ENCODE data around the gene CCDC83. TPM values are rescaled to one million over a fixed set of nuclear protein-coding genes. Genes with fewer than 3 reads are reported as not detected.

Gene CCDC83
- total RNA-seq, 6 experiments from 2014 or later = not detected

DNA sequence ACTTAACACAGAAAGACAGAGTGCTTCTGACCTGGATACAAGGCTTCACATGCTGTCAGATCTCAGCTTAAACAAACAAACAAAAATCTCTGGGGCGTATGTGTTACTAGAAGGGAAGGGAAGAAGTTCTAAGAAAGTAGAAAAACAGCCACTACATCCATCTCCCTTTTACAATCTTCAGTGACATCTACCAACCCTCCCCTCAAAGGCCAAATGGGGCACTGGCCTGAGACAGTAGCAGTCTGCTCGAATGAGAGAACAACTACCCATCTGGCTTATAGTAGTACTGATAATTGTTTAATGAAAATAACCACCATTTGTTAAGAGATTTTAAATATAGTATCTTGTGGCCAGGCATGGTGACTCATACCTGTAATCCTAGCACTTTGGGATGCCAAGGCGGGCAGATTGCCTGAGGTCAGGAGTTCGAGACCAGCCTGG is 29.4 kb downstream of the CCDC83 start:
- Mint-ChIP-seq H3K4me1 (ENCODE audit: low read depth) (peaks cover 39% of the 10 kb centered on the region), H3K9me3 (no peaks in the 10 kb centered on the region), H3K4me3 (no peak overlapping the region), H3K27me3 (ENCODE audit: insufficient read depth) (peaks cover 1% of the 10 kb centered on the region; the same call in 1 of the 2 replicates), H3K36me3 (ENCODE audit: low read depth) (no peaks in the 10 kb centered on the region), H3K27ac (peak overlapping the region; percentile 2; the same call in 1 of the 2 replicates)
- TF ChIP-seq, protein P1, sequence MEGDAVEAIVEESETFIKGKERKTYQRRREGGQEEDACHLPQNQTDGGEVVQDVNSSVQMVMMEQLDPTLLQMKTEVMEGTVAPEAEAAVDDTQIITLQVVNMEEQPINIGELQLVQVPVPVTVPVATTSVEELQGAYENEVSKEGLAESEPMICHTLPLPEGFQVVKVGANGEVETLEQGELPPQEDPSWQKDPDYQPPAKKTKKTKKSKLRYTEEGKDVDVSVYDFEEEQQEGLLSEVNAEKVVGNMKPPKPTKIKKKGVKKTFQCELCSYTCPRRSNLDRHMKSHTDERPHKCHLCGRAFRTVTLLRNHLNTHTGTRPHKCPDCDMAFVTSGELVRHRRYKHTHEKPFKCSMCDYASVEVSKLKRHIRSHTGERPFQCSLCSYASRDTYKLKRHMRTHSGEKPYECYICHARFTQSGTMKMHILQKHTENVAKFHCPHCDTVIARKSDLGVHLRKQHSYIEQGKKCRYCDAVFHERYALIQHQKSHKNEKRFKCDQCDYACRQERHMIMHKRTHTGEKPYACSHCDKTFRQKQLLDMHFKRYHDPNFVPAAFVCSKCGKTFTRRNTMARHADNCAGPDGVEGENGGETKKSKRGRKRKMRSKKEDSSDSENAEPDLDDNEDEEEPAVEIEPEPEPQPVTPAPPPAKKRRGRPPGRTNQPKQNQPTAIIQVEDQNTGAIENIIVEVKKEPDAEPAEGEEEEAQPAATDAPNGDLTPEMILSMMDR (IDR thresholded peaks at IDR 0.05) = no peak
- no peak for DNase-seq

DNA sequence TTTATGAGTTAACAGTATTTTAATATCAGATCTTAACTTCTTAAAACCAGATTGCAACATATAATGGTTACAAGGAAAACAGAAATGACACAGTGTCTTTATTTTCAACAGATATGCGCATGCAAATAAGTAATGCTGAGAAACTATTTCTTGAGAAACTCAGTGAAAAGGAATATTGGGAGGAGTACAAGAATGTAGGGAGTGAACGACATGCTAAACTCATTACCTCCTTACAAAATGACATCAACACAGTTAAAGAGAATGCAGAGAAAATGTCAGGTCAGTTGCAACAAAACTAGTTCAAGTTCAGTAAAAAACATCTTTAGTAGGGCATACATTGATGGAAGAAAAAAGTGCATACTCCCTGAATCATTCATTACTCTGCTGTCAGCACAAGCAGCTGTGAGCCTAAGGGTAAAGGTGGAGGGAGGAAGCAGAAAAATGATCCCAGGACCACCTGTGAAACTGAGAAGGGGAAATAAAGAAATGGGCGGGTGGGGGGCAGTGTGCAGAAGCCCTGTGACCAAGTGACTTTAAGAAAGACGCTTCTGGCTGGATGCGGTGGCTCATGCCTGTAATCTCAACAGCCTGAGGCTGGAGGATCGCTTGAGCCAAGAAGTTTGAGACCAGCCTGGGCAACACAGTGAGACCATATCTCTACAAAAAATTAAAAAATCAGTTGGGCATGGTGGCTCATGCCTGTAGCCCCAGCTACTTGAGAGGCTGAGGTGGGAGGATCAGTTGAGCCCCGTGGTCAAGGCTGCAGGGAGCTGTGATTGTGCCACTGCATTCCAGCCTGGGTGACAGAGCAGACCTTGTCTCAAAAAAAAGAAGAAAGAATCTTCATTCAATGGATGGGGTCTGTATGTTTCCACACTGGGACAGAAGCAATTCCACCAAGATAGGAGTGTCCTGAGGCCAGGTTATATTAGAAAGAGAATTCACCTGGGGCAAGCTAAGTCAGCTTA is 31.2 kb downstream of the CCDC83 start:
- Mint-ChIP-seq H3K27me3 (ENCODE audit: insufficient read depth) (peaks cover 1% of the 10 kb centered on the region; the same call in 1 of the 2 replicates), H3K27ac (peak overlapping the region; percentile 65)

DNA sequence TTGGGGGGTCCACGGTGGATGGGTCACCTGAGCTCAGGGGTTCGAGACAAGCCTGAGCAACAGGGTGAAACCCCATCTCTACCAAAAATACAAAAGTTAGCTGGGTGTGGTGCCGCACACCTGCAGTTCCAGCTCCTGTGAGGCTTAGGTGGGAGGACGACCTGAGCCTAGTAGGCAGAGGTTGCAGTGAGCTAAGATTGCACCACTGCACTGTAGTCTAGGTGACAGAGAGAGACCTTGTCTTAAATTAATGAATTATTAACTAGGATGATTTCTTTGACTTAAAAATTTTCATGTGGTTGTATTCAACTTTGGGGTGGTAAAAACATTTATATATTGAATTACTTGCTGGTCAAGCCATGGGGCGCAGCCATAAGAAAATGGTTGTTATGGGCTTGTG is 33.9 kb downstream of the CCDC83 start:
- no peak overlapping the region for H3K4me3 Mint-ChIP-seq
- no peaks in the 10 kb centered on the region for H3K36me3 Mint-ChIP-seq (ENCODE audit: low read depth)
- no peak overlapping the region for H3K27ac Mint-ChIP-seq
- H3K27me3 Mint-ChIP-seq (ENCODE audit: insufficient read depth) = no peaks in the 10 kb centered on the region; the same call in 1 of the 2 replicates
- TF ChIP-seq, protein P1 (IDR thresholded peaks at IDR 0.05) = no peak
- no peaks in the 10 kb centered on the region for H3K9me3 Mint-ChIP-seq
- no peak for DNase-seq
- H3K4me1 Mint-ChIP-seq (ENCODE audit: low read depth) = peaks cover 60% of the 10 kb centered on the region

More for the DNA sequence above, 31.2 kb downstream of the CCDC83 start:
- DNase-seq = peak; percentile 73
- H3K4me1 Mint-ChIP-seq (ENCODE audit: low read depth) = peaks cover 55% of the 10 kb centered on the region
- H3K36me3 Mint-ChIP-seq (ENCODE audit: low read depth) = no peaks in the 10 kb centered on the region
- TF ChIP-seq, protein P1 (IDR thresholded peaks at IDR 0.05) = no peak
- H3K4me3 Mint-ChIP-seq = no peak overlapping the region
- H3K9me3 Mint-ChIP-seq = no peaks in the 10 kb centered on the region

- Mint-ChIP-seq H3K4me3 (peak overlapping the region; percentile 50; the same call in 1 of the 2 replicates), H3K27me3 (ENCODE audit: insufficient read depth) (no peaks in the 10 kb centered on the region), H3K27ac (peak overlapping the region; percentile 55; the same call in 1 of the 2 replicates), H3K9me3 (no peaks in the 10 kb centered on the region), H3K4me1 (ENCODE audit: low read depth) (peaks cover 60% of the 10 kb centered on the region), H3K36me3 (ENCODE audit: low read depth) (no peaks in the 10 kb centered on the region)
- DNase-seq = peak; percentile 83
- TF ChIP-seq, protein P1 (IDR thresholded peaks at IDR 0.05) = no peak
These were observed 34.7 kb downstream of the CCDC83 start for GRCh38 chr11:85889676-85890579.

DNA sequence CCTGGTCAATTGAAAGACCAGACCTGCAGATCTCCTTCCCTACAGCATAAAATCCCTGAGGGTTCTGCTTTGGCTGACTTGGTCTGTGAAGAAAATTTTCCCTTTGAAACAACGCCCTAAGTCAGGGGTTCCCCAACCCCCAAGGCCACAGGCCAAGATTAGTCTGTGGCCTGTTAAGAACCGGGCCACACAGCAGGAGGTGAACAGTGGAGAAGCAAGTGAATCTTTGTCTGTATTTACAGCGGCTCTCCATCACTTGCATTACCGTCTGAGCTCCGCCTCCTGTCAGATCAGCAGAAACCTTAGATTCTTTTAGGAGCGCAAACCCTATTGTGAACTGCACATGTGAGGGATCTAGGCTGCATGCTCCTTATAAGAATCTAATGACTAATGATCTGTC is 38.2 kb downstream of the CCDC83 start:
- H3K36me3 Mint-ChIP-seq (ENCODE audit: low read depth) = no peaks in the 10 kb centered on the region

More for the DNA sequence above, 38.2 kb downstream of the CCDC83 start:
- no peak overlapping the region for H3K4me3 Mint-ChIP-seq
- H3K27ac Mint-ChIP-seq = no peak overlapping the region
- no peaks in the 10 kb centered on the region for H3K27me3 Mint-ChIP-seq (ENCODE audit: insufficient read depth)
- no peaks in the 10 kb centered on the region for H3K9me3 Mint-ChIP-seq
- DNase-seq = no peak
- H3K4me1 Mint-ChIP-seq (ENCODE audit: low read depth) = peaks cover 40% of the 10 kb centered on the region
- TF ChIP-seq, protein P1 (IDR thresholded peaks at IDR 0.05) = no peak

All from HFFc6 (cell line).